Left lung (tissue), 10 donors: ENCODE measurements around the gene SMURF1. TPM values are rescaled to one million over a fixed set of nuclear protein-coding genes. Genes with fewer than 3 reads are reported as not detected.

Experiments
- ATAC-seq: fragments of 200-7000 bp; cut with Tn5 transposase; one replicate; pipeline ENCODE4 v1.9.1; 2020; ENCODE audit warnings: moderate library complexity
- DNase-seq, 4 donors: peaks; one replicate each; pipeline ENCODE4 v3.0.0-alpha.2; 2013 to 2020
- H3K27ac ChIP-seq, 2 donors: fragments of 200-600 bp; sonication (generic) in 1 of 2; one replicate each; pipeline versions ENCODE4 v1.5.0 to v1.8.0; 2020 to 2021
- H3K27me3 ChIP-seq, 2 donors: fragments of 200-600 bp; sonication (generic) in 1 of 2; one replicate each; pipeline versions ENCODE4 v1.5.0 to v1.8.0; 2020 to 2021
- H3K36me3 ChIP-seq, 2 donors: fragments of 200-600 bp; sonication (generic) in 1 of 2; one replicate each; pipeline versions ENCODE4 v1.5.0 to v1.8.0; 2020 to 2021
- H3K4me1 ChIP-seq, 2 donors: fragments of 200-600 bp; one replicate each; pipeline ENCODE4 v1.8.0; 2021
- H3K4me3 ChIP-seq, 2 donors: fragments of 200-600 bp; sonication (generic) in 1 of 2; one replicate each; pipeline versions ENCODE4 v1.5.0 to v1.8.0; 2020 to 2021; ENCODE audit warnings: mild to moderate bottlenecking in 1 of 2
- H3K9me3 ChIP-seq, 2 donors: fragments of 200-600 bp; sonication (generic) in 1 of 2; one replicate each; pipeline versions ENCODE4 v1.5.0 to v1.8.0; 2020 to 2021
- intact Hi-C, 2 donors: fragments of 100-400 bp; cut with DNase I; formaldehyde crosslinking; loops; one replicate each; pipeline versions ENCODE4 v1.11.2 to v1.14.2; 2022
- polyA plus RNA-seq, 6 donors: library from polyadenylated mRNA; unstranded; fragments of 120-200 nt; gene quantifications; one replicate each; pipeline ENCODE4 v1.2.1, GENCODE V29; 2013; ENCODE audit not compliant: insufficient read length in 6 of 6
- total RNA-seq, 2 donors: library from RNA; stranded (reverse); fragmentation: NEBNext Ultra II Directional; extraction: Animal tissue kit (Norgen Biotek cat#: 25700); gene quantifications; one replicate each; pipeline ENCODE4 v1.2.1, GENCODE V29; 2021
- TF ChIP-seq, protein P1 (sequence below), 2 donors: fragments of 200-600 bp; sonication (generic) in 1 of 2; IDR thresholded peaks; one replicate each; pipeline versions ENCODE4 v1.5.0 to v1.8.0; 2021; ENCODE audit warnings: antibody characterized with exemption in 2 of 2
- donor health status: DM: no; HTN: yes; CAD: no.
- donor health status: DM: no; HTN: no; CAD: no.

The SMURF1 gene
- total and polyA plus RNA-seq, 8 donors = 15.6 to 43.4 (median 18.3) TPM

DNA sequence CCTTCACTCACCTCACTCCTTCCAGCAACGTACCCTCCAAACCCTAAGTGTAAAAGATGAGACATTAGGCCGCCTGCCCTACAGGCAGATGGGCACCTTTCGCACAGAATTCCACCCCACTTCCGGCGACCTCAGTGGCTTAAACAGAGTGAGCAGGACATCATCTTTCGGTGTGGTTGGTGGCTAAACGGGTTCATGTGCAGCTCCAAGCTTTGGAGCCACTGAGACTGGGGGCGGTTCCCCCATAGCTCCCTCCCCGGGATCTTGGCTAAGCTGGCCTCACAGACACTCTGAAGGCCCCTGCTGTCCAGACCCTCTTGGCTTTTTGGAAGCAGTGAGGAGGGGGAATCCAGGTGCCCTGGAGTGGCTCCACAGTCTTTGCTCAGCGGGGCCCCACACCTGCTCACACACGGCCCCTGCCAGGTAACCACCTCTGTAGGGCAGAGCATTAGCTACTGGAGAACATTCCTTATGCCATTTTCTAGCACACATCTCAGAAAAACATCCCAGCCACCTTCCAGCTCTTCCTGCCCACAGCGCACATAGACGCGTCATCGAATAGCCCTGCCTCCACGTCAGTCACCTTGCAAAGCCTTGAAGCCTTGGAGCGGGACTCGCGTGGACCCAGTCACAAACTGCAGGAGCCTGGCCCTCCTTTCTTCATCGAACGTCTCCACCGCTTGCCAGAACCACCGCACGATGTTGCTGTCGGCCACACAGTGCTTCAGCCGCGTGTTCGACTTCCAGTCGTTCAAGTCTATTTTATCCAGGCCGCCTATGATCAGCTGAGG is 108.8 kb downstream of the SMURF1 start:
- ATAC-seq (no peak), DNase-seq (no peak)
- Histone ChIP-seq H3K4me1 (peaks cover 0 to 4% of the 10 kb centered on the region in 2 donors), H3K36me3 (peaks cover 3 to 100% of the 10 kb centered on the region in 2 donors), H3K27ac (no peak overlapping the region), H3K27me3 (no peaks in the 10 kb centered on the region), H3K9me3 (no peaks in the 10 kb centered on the region), H3K4me3 (no peak overlapping the region)
- TF ChIP-seq, protein P1, sequence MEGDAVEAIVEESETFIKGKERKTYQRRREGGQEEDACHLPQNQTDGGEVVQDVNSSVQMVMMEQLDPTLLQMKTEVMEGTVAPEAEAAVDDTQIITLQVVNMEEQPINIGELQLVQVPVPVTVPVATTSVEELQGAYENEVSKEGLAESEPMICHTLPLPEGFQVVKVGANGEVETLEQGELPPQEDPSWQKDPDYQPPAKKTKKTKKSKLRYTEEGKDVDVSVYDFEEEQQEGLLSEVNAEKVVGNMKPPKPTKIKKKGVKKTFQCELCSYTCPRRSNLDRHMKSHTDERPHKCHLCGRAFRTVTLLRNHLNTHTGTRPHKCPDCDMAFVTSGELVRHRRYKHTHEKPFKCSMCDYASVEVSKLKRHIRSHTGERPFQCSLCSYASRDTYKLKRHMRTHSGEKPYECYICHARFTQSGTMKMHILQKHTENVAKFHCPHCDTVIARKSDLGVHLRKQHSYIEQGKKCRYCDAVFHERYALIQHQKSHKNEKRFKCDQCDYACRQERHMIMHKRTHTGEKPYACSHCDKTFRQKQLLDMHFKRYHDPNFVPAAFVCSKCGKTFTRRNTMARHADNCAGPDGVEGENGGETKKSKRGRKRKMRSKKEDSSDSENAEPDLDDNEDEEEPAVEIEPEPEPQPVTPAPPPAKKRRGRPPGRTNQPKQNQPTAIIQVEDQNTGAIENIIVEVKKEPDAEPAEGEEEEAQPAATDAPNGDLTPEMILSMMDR (IDR thresholded peaks at IDR 0.05) = no peak
- intact Hi-C loops = no loop called here

DNA sequence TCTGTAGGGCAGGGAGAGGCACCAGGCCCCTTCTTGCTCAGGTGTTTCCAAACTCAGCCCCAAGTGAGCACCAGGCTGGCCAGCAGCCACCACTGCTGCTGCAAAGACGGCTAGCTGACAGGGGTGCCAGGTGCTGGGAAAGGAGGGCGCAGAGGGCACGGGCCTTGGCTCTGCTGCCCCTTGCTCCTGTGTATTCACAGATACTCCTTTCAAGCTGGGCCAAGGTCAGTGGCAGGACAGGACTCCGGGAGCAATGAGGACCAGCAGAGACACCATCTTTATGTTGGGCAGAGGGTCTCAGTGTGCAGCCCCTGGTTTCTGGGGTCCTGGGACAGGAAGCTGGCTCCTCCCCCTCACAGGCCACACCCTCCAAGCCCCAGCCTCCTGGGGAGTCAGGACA is 110.1 kb downstream of the SMURF1 start:
- intact Hi-C loops = no loop called here
- no peaks in the 10 kb centered on the region for H3K9me3 ChIP-seq
- DNase-seq = no peak
- H3K4me1 ChIP-seq = peaks cover 0 to 10% of the 10 kb centered on the region in 2 donors
- no peak overlapping the region for H3K4me3 ChIP-seq
- TF ChIP-seq, protein P1 (IDR thresholded peaks at IDR 0.05) = no peak
- peaks cover 3 to 100% of the 10 kb centered on the region in 2 donors for H3K36me3 ChIP-seq
- ATAC-seq = no peak
- H3K27ac ChIP-seq = no peak overlapping the region
- H3K27me3 ChIP-seq = no peaks in the 10 kb centered on the region

DNA sequence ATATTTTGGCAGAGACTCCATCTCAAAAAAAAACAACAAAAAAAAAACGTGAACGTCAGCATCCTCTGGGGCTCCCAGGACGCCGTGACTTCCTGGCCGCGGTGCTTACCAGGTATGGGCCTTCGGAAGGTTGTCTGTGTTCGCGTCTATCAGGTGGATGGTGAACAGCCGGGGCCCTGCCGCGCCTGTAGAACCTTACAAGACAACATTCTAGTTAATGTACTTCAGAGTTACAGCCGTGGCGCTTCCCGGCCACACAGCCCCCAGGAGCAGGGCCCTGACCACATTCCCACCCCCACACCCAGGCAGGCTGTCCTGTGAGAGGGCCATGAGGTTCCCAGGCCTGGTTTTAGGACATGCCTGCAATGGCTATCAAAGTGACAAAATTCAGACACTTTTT is 111.0 kb downstream of the SMURF1 start:
- ATAC-seq = no peak
- Histone ChIP-seq H3K27ac (no peak overlapping the region), H3K27me3 (no peaks in the 10 kb centered on the region), H3K36me3 (peaks cover 3 to 100% of the 10 kb centered on the region in 2 donors), H3K9me3 (no peaks in the 10 kb centered on the region), H3K4me3 (no peak overlapping the region), H3K4me1 (peaks cover 0 to 10% of the 10 kb centered on the region in 2 donors)
- intact Hi-C loops = no loop called here
- TF ChIP-seq, protein P1 (IDR thresholded peaks at IDR 0.05) = no peak
- DNase-seq = no peak

DNA sequence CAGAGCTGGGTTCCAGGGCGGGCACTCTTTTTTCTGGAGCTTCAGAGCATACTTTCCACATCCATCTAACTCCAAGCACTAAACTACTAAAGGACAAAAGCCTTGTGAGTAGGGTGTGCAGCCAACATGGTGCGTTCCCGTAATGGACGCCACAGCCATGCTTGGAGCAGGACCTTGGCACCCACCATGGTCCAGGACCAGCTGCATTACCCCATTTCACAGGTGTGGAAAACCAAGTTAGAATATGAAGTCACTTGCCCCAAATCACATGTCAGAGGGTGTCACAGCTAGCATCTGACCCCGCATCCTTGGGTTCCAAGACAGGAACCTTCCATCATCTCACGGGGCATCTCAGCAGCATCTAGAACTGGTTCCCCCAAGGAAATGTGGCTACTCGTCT is 112.4 kb downstream of the SMURF1 start:
- ATAC-seq (no peak), DNase-seq (no peak)
- Histone ChIP-seq H3K4me3 (no peak overlapping the region), H3K27me3 (no peaks in the 10 kb centered on the region), H3K9me3 (no peaks in the 10 kb centered on the region), H3K4me1 (peaks cover 0 to 10% of the 10 kb centered on the region in 2 donors), H3K36me3 (peaks cover 0 to 92% of the 10 kb centered on the region in 2 donors), H3K27ac (peak overlapping the region in 1 of 2 donors; percentile 45)
- TF ChIP-seq, protein P1 (IDR thresholded peaks at IDR 0.05) = no peak
- intact Hi-C loops = no loop called here

DNA sequence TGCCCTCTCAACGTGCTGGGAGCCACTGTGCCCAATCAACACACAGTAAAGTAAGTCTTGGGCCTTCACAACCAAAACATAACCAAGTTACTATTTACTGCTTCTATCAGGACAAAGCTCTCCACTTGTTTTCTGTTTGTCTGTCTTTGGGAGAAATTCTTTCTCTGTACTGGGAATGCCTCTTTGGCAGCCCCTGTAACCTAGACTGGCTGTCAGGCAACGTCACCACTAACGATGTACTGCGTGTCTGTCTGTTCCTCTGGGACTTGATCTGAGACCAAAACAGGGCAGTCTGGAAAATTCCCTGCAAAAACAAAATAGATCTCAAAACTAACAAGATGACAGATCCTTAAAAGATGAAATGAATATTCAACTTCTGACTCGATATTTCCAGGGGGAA is 113.0 kb downstream of the SMURF1 start:
- TF ChIP-seq, protein P1 (IDR thresholded peaks at IDR 0.05) = no peak
- Histone ChIP-seq H3K27ac (no peak overlapping the region), H3K4me3 (no peak overlapping the region), H3K9me3 (no peaks in the 10 kb centered on the region), H3K4me1 (peaks cover 0 to 10% of the 10 kb centered on the region in 2 donors), H3K27me3 (no peaks in the 10 kb centered on the region), H3K36me3 (peaks cover 0 to 89% of the 10 kb centered on the region in 2 donors)
- DNase-seq (no peak), ATAC-seq (no peak)
- intact Hi-C loops = no loop called here
